Uterus (tissue), 2 donors: ENCODE measurements around the gene CACNA1C.

Experiments
- POLR2A ChIP-seq, 2 donors: fragments of 450-650 bp; IDR thresholded peaks; one replicate each; pipeline ENCODE4 v1.6.1; 2016; ENCODE audit warnings: antibody characterized with exemption in 2 of 2, mild to moderate bottlenecking in 1 of 2, moderate library complexity in 1 of 2
- TF ChIP-seq, protein P1 (sequence below), 4 experiments: fragments of 200-600 bp in 2 of 4; fragments of 450-650 bp in 2 of 4; sonication (generic) in 2 of 4; IDR thresholded peaks; one replicate each; pipeline ENCODE4 v1.5.1; 2016 to 2019; ENCODE audit warnings: antibody characterized with exemption in 4 of 4, mild to moderate bottlenecking in 2 of 4, moderate library complexity in 1 of 4

DNA sequence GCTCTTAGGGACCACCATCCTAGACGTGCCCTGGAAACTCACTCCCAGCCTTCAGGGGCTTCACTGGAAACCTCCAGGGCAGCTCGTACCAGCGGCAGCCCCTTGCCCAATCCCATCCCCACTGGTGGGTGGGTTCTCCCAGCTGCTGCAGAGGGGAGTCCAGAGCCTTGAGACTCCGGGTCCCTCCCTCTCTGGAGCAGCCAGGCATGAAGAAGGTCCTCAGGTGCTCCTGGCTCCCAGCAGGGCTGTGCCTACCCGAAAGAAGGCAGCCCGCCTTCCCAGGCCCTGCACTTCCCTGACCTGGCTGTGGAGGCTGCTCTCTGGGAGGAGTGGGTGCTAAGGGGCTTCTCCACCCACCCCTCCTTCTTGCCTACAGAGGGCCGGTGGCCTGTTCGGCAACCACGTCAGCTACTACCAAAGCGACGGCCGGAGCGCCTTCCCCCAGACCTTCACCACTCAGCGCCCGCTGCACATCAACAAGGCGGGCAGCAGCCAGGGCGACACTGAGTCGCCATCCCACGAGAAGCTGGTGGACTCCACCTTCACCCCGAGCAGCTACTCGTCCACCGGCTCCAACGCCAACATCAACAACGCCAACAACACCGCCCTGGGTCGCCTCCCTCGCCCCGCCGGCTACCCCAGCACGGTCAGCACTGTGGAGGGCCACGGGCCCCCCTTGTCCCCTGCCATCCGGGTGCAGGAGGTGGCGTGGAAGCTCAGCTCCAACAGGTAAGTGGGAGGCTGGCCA lies 626.5 kb downstream of the CACNA1C start:
- no peak for TF ChIP-seq POLR2A (IDR thresholded peaks at IDR 0.05)
- TF ChIP-seq, protein P1, sequence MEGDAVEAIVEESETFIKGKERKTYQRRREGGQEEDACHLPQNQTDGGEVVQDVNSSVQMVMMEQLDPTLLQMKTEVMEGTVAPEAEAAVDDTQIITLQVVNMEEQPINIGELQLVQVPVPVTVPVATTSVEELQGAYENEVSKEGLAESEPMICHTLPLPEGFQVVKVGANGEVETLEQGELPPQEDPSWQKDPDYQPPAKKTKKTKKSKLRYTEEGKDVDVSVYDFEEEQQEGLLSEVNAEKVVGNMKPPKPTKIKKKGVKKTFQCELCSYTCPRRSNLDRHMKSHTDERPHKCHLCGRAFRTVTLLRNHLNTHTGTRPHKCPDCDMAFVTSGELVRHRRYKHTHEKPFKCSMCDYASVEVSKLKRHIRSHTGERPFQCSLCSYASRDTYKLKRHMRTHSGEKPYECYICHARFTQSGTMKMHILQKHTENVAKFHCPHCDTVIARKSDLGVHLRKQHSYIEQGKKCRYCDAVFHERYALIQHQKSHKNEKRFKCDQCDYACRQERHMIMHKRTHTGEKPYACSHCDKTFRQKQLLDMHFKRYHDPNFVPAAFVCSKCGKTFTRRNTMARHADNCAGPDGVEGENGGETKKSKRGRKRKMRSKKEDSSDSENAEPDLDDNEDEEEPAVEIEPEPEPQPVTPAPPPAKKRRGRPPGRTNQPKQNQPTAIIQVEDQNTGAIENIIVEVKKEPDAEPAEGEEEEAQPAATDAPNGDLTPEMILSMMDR (IDR thresholded peaks at IDR 0.05), result no peak
